Measurements from ENCODE around the gene PPM1L. TPM values are rescaled to one million over a fixed set of nuclear protein-coding genes. Genes with fewer than 3 reads are reported as not detected.
A peak's percentile ranks its signal among the peaks of the same experiment; 100 is the strongest.

The PPM1L gene
- total RNA-seq, 1 donor from 2014 or later, result 14.9 TPM

- ATAC-seq, result no peak
- TF ChIP-seq CTCF (IDR thresholded peaks at IDR 0.05), result no peak
- H3K9me3 ChIP-seq, result no peaks in the 10 kb centered on the region
- H3K4me1 ChIP-seq, result no peaks in the 10 kb centered on the region
- H3K27ac ChIP-seq, result no peak overlapping the region
- DNase-seq, result no peak
- no peaks in the 10 kb centered on the region for H3K27me3 ChIP-seq (ENCODE audit: low read depth)
- H3K36me3 ChIP-seq, result no peaks in the 10 kb centered on the region
- intact Hi-C loops (cut with DNase I), result no loop called here
- H3K4me3 ChIP-seq, result no peak overlapping the region
These were observed 70.4 kb downstream of the PPM1L start for GRCh38 chr3:160826408-160826807.

GRCh38 chr3:160826991-160827390, 71.0 kb downstream of the PPM1L start:
- ATAC-seq (no peak), DNase-seq (no peak)
- no peaks in the 10 kb centered on the region for H3K27me3 ChIP-seq (ENCODE audit: low read depth)
- H3K27ac ChIP-seq, result no peak overlapping the region
- TF ChIP-seq CTCF (IDR thresholded peaks at IDR 0.05), result no peak
- H3K9me3 ChIP-seq, result no peaks in the 10 kb centered on the region
- intact Hi-C loops (cut with DNase I), result no loop called here
- no peaks in the 10 kb centered on the region for H3K4me1 ChIP-seq
- no peak overlapping the region for H3K4me3 ChIP-seq
- no peaks in the 10 kb centered on the region for H3K36me3 ChIP-seq

GRCh38 chr3:160827516-160827915, 71.5 kb downstream of the PPM1L start:
- no peaks in the 10 kb centered on the region for H3K36me3 ChIP-seq
- ATAC-seq, result no peak
- no peaks in the 10 kb centered on the region for H3K4me1 ChIP-seq
- intact Hi-C loops (cut with DNase I), result no loop called here
- no peak for DNase-seq
- H3K27me3 ChIP-seq (ENCODE audit: low read depth), result no peaks in the 10 kb centered on the region
- H3K9me3 ChIP-seq, result no peaks in the 10 kb centered on the region
- no peak for TF ChIP-seq CTCF (IDR thresholded peaks at IDR 0.05)
- H3K4me3 ChIP-seq, result no peak overlapping the region
- H3K27ac ChIP-seq, result no peak overlapping the region

GRCh38 chr3:160828880-160829279, 72.8 kb downstream of the PPM1L start:
- intact Hi-C loops (cut with DNase I), result no loop called here
- no peak for DNase-seq
- no peak for ATAC-seq
- no peaks in the 10 kb centered on the region for H3K4me1 ChIP-seq
- no peaks in the 10 kb centered on the region for H3K36me3 ChIP-seq
- no peak overlapping the region for H3K4me3 ChIP-seq
- H3K9me3 ChIP-seq, result no peaks in the 10 kb centered on the region
- TF ChIP-seq CTCF (IDR thresholded peaks at IDR 0.05), result no peak
- H3K27me3 ChIP-seq (ENCODE audit: low read depth), result no peaks in the 10 kb centered on the region
- H3K27ac ChIP-seq, result no peak overlapping the region

- Histone ChIP-seq H3K27me3 (ENCODE audit: low read depth) (no peaks in the 10 kb centered on the region), H3K36me3 (no peaks in the 10 kb centered on the region), H3K4me3 (no peak overlapping the region), H3K4me1 (no peaks in the 10 kb centered on the region), H3K27ac (no peak overlapping the region), H3K9me3 (no peaks in the 10 kb centered on the region)
- intact Hi-C loops (cut with DNase I), result no loop called here
- no peak for ATAC-seq
- DNase-seq, result no peak
- no peak for TF ChIP-seq CTCF (IDR thresholded peaks at IDR 0.05)
These were observed 73.5 kb downstream of the PPM1L start for GRCh38 chr3:160829486-160830009.

- intact Hi-C loops (cut with DNase I), result no loop called here
- no peak for TF ChIP-seq CTCF (IDR thresholded peaks at IDR 0.05)
- Histone ChIP-seq H3K4me1 (no peaks in the 10 kb centered on the region), H3K27me3 (ENCODE audit: low read depth) (no peaks in the 10 kb centered on the region), H3K27ac (no peak overlapping the region), H3K4me3 (no peak overlapping the region), H3K36me3 (no peaks in the 10 kb centered on the region), H3K9me3 (no peaks in the 10 kb centered on the region)
- DNase-seq (no peak), ATAC-seq (peak; percentile 35 to 46)
These were observed 74.8 kb downstream of the PPM1L start for GRCh38 chr3:160830796-160831195.
